IPS-NIHi7 (cell line): ENCODE data around the gene NELL2.
"Not testable (repeated sequence)": the region's sequence is repeated elsewhere in the genome, so short reads cannot be mapped to it uniquely, and the experiment has no call there.

ENCODE experiments used
- DNase-seq: peaks from one replicate; pipeline ENCODE4 v3.0.0; 2012; ENCODE audit warnings: mixed read lengths; ENCODE audit errors: extremely low spot score

NELL2 gene

DNA sequence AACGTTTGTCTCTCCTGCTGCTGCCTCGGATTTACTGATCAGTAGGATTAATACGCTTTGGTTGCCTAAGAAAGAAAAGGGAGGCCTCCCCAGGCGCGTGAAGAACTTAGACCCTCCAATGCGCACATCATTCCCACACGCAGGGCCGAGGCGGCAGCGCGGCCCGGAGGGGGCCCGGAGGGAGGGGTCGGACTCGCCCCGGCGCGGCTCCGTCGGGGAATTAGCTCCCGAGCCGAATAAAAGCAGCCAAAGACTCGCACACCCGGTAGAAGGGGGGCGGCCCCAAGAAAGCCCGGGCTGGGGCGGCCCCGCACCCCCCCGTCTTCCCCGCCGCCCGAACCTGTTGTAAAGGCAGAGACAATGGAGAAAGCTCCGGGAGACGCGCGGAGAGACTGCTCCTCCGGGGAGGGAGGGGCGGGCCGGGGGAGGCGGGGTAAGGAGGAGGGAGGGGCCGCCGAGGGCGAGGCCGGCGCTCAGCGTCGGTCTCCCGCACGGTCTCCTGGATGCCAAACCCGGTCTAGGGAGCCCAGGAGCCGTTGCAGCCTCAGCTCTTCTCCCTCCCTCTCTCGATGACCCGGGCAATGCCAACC lies at the start of gene NELL2:
Gene NELL2 (minus strand): TSS at position 362 of the 590 bp plus-strand sequence. CDS start 446 bp downstream, outside the sequence.
- DNase-seq: peak; percentile 92

DNA sequence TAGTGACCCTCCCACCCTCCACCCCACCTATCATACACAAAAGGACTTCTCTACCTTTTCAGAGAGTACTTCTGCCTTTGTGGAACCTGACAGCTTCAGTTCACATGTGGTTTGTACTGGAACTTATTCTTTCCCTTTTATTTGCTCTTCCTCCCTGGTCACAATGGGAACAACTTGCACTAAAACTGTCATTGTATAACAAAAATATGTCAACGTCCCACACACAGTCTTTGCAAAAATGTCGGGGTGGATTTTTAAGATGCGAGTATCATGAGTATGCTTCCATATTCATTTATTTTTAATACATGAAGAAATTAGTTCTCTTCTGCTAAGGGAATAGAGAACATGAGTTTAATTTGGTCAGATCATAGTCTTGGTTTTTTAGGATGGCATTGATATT lies 45.6 kb upstream of the NELL2 start:
- no peak for DNase-seq

GRCh38 chr12:44917141-44917540 lies 41.0 kb upstream of the NELL2 start:
- no peak for DNase-seq

- DNase-seq: no peak
These were observed 39.8 kb upstream of the NELL2 start for GRCh38 chr12:44915958-44916357.

- no peak for DNase-seq
These were observed 28.2 kb upstream of the NELL2 start for GRCh38 chr12:44904321-44904720.

DNA sequence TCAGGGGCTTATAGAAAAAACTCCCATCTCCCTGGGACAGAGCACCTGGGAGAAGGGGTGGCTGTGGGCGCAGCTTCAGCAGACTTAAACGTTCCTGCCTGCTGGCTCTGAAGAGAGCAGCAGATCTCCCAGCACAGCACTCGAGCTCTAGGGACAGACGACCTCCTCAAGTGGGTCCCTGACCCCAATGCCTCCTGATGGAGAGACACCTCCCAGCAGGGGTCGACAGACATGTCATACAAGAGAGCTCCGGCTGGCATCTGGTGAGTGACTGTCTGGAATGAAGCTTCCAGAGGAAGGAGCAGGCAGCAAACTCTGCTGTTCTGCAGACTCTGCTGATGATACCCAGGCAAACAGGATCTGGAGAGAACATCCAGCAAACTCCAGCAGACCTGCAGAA lies 22.0 kb upstream of the NELL2 start:
- DNase-seq: not testable (repeated sequence)

GRCh38 chr12:44889926-44890325 lies 13.8 kb upstream of the NELL2 start:
- no peak for DNase-seq

GRCh38 chr12:44889162-44889561 lies 13.0 kb upstream of the NELL2 start:
- DNase-seq: no peak

DNA sequence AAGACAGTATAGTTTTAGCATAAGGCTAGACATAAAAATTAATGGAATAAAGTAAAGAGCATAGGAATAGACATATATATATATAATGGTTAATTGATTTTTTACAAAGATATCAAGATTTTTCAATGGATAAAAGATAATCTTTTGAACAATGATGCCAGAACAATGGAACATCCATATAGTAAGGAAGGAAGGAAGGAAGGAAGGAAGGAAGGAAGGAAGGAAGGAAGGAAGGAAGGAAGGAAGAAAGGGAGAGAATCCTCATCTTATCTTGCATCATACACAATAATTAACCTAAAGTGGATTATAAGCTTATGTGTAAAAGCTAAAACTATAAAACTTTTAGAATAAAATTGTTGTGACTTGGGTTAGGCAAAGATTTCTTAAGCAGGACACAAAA lies 9.8 kb upstream of the NELL2 start:
- no peak for DNase-seq

- DNase-seq: no peak
These were observed 5.1 kb upstream of the NELL2 start for GRCh38 chr12:44881197-44881596.

- DNase-seq: peak; percentile 87
These were observed 662 bp upstream of the NELL2 start for GRCh38 chr12:44876544-44877410.

DNA sequence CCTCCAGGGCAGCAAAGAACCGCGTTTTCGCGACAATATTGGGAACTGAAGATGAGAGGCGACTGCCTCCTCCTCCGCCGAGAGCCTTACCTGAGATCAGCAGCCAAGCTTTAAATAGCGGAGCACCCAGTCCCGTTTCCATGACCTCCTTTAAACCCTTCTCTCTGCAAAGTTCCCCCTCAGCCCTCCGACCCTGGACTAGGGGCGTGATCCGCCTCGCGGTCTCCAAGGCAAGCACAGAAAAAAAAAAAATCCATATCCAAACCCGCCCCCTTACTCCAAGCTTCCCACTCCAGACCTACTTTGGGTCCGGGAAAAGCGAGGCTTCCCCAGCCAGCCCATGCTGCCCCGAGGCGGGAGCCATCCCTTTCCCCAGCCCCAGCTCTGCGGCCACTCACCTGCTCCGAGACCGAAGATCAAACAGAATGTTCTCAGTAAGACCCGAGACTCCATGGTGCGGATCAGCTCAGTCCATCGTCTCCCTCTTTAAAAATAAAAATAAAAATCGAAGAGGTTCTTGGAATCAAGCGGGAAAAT lies 630 bp downstream of the NELL2 start:
- peak; percentile 35 for DNase-seq

GRCh38 chr12:44874981-44875416 lies 1.1 kb downstream of the NELL2 start:
- peak; percentile 35 for DNase-seq

GRCh38 chr12:44873898-44874297 lies 2.2 kb downstream of the NELL2 start:
- no peak for DNase-seq

DNA sequence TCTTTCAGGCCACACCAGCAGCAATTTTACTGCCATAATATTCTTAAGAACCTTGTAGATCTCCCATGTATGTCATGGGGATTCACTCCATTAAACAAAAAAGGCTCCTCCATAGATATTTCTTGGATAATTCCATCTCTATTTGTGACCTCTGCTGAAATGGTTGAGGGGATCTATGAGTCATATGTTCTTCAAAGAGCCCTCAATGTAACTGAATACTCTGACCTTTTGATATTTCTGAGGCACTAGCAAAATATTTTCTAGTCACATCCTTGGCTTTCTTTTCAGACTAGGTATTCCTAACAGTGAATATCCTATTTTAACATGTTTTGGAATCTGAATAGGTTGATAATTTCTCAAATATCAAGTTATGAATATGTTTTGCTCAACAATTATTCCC lies 6.6 kb downstream of the NELL2 start:
- DNase-seq: no peak

DNA sequence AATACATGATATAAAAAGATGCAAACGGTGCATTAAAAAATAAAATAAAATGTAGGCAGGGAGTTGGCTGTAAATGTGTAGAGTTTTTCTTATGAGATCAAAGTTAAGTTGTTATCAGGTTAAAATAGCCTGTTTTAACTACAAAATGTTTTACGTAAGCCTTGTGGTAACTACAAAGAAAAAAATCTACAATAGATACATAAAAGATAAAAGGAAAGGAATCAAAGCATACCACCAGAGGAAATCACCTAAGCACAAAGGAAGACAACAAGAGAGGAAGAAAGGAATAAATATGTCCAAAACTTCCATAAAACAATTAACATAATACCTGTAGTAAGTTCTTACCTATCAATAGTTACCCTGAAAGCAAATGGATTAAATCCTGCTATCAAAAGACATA lies 12.2 kb downstream of the NELL2 start:
- DNase-seq: no peak

DNA sequence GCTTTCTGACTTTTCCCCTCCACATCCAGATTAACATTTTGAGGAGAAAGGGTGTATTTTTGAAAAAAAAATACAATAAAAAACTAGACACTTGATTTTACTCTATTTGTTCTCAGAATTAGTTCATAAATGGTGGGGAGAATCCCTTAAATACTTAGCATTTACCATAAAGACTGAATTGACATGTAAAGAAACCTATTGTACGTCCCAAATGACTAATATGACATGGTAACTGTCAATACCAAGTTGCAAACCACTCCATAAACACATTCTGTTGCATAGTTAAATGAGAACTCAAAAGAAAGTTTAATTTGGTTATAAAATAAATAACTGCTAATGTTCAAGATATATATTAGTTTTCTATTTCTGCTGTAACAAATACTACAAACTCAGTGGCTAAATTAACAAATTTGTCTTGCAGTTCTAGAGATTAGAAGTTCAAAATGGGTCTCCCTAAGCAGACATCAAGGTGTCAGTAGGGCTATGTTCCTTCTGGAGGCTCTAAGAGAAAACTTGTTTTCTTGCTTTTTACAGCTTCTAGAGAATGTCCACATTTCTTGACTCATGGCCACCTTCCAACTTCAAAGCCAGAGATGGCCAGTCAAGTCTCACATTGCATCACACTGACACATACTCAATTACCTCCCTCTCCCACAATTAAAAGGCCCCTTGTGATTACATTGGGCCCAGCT lies 16.0 kb downstream of the NELL2 start:
- no peak for DNase-seq

GRCh38 chr12:44858226-44858855 lies 17.8 kb downstream of the NELL2 start:
- DNase-seq: no peak

- DNase-seq: no peak
These were observed 23.6 kb downstream of the NELL2 start for GRCh38 chr12:44852483-44852882.

DNA sequence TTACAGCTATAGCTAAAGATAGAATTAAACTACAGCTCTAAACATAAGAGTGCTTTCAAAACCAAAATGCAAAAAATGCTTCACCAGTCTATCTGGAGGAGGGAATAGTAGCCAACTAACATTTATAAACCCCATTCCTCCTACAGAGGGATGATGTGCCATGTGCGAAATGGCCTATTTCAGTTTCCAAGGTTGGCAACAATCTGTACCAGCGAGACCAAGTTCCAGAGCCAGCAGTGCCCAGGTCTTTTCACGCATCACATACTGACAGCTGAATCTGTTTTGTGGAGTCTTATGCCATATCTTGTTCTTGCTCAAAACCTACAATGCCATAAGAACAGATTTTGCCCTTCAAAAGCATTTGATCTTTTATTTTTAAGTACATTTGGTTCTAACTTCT lies 24.5 kb downstream of the NELL2 start:
- no peak for DNase-seq

DNA sequence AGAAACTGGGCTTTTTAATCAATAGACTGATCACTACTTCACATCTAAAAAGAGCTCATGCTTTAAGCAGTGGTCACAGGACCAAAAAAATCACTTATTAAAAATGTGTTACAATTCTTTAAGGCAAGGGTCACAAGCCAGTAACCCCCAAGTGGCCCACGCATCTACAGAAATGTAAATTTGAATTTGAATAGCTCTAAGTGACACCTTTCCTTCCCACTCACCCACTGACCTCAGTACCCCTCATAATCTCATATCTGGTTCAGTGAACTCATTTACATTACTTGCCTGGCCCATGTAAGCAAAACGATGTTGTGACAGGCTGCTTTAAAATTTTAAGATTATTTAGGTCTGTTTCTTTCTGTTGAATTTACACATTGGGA lies 27.4 kb downstream of the NELL2 start:
- DNase-seq: no peak
